T follicular helper cell (primary cell): ENCODE measurements around the gene CD44.
A peak's percentile ranks its signal among the peaks of the same experiment; 100 is the strongest.

Experiments
- DNase-seq: peaks from one replicate; pipeline ENCODE4 v3.0.0-alpha.2; 2020; ENCODE audit warnings: low read depth

The CD44 gene

DNA sequence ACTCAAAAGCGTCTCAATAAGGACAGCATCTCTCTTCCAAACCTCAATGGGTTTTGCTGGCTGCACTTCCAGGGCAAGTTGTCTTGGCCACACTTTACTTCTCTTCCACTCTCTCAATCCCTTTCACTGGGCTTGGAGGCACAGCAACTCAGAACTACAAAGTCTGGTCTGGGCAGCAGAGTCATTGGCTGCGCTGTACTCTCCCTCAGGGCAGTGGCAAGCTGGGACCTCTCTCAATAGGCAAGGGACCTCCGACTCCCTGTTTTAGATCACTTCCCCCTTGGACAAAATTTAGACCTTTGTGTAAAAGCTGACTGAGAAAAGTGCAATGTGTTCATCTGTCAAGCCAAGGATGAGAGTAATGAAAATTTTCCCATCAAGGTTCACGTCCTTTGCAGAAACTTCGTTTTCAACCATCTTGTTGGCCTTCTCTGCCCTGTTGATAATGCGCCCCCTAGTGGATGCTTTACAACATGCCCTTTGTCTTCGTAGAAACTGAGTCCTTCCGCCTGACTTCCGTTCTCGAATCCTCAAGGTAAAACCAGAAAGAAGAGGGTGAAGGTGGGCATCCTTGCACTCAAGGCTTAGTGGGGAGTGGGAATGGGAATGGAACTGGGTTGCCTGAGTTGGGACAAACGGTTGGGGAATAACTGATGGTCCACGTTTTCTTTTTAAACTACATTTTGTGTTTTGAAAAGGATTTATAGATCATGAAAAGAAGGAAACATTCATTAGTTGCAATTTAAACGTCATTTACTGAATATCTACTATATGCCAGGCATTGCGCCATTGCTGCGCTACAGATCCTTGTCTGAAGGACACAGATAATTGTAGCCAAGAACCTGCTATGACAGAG lies 99.1 kb downstream of the CD44 start:
- peak; percentile 25 for DNase-seq

DNA sequence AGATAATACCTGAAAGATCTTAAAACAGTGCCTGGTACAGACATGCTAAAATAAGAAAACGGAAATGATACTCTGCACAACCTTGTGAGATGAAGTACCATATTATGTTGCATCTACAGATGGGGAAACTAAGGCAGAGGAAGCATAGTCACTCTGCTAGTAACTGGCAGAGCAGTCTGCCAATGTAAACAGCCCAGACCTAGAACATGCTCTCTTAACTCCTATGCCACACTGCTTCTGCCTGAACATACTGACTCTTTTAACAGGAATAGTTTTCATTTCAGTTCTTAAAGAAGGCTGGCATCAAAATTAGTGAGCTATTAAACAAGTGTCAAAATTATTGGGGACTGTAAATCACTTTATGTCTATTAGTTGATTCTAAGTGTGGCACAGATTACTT lies 99.9 kb downstream of the CD44 start:
- no peak for DNase-seq

DNA sequence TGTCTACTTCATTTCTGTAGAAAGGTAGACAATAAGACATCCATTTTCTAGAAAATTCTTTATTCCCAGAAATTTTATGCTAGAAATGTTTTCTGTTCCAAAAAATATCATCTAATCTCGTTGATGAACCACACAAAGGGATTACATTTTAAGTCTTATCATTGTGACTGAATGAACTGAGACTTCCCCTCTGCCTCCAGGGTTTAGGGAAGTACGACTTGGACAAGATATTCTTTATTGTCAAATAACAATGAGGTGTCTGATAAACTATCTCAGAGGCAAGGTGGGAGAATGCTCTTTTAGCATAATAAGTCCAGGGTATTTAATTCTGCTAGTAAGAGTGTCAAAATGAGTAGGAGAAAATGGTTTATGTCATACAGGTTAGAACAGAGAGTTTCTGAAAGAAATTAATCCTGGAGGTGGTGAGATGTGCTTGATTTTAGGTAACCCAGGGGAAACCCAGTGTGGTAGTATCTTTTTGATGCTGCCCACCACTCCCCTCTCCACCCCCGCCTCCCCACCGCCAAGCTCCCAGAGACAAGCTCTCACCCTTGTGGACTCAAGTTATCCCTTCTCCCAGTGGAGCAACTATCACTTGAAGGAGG lies 100.6 kb downstream of the CD44 start:
- no peak for DNase-seq

DNA sequence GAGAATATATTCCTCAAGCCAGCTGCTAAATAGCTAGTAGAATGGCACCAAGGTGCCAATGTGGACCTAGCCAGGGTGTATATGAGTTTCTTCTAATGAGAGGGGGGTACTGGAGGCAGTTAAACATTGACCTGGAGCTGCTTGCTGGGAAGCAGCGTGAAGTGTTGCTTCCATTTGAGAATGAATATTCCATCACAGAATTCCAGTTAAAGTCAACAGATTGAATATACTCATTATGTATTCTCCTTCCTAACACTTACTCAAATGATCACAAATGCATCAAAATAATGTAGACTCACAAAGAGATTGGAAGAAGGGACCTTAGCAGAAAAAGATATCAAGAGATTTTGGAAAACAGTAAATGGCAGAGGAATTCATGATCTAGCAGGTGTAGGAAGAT lies 102.1 kb downstream of the CD44 start:
- DNase-seq = no peak

DNA sequence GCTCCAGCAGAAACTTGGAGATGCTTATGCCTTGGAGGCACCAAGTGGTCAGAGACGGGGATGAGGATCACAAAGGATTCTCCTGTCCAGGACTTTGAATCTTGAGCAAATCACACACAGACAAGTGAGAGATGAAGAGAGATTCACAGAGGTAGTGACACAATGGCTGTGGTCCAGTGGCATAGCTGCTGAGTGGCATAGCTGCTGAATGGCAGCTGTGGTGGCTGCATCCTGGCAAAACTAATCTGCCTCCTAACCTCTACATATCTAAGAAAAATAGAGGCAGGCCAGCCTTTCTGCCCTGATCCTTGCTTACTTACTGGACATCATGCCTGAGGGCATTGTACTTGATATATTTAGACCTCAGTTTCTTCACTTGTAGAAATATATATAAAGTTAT lies 102.6 kb downstream of the CD44 start:
- no peak for DNase-seq

DNA sequence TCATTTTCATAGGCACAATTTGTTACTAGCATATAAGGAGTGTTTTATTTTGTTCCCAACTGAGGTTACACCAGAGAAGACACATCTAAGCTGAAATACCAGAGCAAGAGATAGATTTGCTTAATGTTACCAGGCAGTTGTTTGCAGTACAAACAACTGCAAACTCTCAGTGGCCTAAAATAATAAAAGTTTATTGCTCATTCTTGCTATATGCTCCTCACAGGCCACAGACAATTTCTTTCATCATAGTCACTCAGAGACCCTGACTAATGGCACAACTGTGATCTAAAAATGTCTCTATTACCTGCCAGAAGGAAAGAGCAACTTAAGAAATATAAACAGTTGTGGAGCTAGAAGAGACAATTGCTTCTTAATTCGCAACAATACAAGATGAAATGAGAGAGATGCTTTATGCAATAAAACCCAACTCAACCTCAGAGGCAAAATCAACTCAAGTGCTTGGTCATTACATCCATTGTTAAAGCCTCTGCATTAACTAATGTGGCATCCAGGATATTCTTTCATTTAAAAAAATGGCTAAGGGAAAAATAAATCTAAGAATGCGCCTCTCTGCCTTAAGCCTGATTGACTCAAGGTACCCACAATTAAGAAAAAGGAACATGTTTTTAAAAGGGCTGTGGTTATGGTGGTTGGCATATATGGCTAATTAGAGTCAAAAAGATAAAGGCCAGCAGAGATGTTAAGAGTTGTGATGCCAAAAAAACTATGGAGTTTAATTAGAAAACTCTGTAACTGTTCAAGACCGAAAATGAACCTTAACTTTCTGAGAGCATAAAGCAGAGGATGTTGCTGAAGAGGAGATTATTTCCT lies 103.7 kb downstream of the CD44 start:
- no peak for DNase-seq

DNA sequence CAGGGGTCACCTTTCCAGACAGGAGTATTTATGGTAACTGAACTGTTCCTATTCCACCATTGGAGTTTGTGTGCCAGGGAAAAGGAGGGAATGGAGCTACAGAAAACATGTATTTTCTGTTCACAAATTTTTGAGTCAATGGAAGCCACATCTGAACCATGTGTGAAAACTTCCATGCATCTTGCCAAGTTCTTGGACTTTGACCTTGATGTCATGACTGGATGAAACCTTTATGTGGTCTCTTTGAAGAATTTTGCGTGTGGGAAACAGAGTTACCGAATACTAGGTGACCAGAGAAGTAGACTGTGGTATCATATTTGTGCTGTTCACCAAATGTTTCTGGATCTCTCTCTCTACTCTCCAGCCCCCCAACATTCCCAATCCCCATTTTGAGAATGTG lies 104.8 kb downstream of the CD44 start:
- no peak for DNase-seq

DNA sequence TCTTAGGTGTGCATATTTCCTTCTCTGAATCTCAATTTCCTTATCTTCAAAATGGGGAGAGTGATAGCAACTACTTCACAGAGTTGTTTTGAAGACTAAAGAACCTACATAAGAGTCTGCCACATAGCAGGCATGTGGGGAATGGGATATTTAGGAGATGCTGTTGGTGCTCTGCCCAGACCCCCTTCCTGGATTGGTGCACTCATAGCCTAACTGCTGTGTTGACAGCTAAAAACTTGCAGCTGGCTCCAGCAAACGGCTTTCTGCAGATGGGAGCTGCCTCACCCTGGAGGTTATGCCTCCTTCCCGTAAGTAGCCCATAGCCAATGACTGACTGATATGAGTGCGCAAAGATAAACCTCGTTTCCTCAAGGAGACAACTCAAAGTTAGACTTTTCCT lies 106.1 kb downstream of the CD44 start:
- no peak for DNase-seq

DNA sequence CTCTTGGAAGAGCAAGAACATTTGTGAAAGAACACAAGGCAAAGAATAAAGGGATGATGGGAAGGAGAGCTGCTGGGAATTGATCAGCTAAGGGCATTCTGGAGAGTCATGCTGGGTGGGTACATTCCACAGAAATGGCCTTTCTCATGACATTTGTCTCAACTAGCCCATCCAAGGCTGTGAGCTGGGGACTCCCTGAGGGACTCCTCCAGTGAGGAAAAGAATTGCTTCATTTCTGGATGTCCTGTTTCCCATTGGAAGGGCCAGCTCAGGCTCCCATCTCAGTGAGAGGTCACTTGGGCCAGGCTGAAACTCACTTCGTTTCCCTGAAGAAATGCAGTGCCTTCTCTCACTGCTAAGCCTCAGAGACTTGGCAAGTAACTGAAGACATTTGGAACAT lies 106.8 kb downstream of the CD44 start:
- DNase-seq = no peak

DNA sequence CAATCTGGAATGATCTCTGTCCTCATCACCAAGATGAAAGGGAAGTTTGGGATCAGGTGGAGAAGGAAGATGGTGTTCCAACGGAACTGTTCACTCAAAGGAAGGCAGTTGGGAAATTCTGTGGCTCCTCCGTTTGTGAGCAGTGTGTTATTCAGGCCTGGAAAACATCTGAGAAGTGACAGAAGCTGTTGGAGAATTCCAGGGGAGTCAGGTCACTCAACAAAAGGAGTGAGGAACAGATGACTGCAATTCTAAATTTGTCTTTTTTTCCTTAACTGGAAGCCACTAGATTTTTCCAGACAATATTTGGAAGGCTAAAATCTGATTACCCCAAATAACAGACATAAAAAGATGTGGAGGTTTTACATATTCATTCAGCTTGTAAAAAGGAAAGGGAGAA lies 107.8 kb downstream of the CD44 start:
- no peak for DNase-seq

DNA sequence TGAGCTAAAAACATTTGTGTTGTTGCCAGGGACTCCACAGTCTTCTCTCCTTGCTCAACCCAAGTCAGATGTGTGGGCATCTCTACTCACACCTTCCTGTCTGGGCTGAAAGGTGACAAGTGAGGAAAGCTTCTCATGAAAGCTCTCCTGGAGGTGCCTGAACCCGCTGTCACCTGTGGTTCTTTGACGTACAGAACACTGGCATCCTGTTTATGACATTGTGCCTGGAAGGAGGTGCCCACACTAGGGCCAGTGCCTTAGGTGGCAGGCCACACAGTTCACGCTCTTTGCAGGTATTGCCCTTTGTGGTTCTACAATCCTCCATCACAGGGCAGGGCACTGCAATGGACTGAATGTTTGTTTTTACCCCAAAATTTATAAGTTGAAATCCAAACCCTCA lies 108.5 kb downstream of the CD44 start:
- peak; percentile 63 for DNase-seq

DNA sequence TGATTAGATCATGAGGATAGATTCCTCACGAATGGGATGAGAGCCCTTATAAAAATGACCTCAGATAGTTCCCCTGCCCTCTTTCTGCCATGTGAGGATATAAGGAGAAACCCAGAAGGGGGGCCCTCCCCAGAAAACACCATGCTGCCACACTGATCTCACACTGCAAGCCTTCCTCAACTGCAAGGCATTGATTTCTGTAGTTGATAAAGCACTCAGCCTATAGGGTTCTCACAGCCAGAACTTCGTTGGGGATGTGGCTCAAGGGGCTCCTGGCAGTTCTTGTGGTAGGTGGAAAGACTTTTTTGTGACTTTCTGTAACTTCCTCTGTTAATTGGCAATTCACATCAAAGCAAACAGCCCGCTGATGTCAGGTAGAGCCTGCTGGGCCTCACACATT lies 108.9 kb downstream of the CD44 start:
- no peak for DNase-seq

DNA sequence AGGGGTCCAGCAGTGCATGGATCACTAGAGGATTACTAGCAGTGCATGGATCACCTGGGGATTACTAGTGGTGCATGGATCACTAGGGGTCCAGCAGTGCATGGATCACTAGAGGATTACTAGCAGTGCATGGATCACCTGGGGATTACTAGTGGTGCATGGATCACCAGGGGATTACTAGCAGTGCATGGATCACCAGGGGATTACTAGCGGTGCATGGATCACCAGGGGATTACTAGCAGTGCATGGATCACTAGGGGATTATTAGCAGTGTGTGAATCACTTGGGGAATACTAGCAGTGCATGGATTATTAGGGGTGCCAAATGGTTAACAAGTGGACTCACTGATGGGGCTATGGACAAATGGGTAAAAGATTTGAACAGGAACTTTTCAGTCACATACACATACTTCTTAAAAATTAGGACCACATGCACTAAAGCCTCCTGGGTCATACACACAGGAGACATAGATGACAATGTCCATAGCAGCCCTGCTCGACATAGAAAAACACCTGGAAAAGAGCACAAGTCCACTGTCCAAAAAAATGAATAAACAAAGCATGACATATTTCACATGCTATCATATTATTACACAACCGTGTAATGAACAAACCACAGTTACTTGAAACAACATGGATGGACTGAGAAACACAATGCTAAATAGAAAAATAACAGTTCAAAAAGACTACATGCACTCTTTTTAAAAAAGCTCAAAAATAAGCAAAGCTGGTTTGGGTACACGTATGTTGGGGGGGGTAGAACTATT lies 109.8 kb downstream of the CD44 start:
- DNase-seq = no peak

DNA sequence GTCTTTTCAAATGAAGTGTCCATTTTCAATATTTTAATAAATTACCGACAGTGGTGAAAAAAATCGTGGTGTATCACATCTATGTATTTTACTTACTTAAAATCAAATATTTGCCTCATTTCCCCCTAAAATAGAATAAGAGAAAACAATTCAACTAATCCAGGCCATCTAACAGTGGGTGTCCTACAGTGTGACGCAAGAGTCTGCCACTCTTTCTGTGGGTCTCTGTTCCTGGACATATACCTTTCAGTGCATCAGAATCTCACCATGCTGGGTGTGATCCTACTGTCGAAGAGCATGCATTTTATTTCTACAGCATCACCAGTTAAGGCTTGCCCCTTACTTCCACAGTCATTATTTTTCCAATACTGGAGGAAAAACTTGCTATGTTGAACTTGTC lies 111.2 kb downstream of the CD44 start:
- DNase-seq = no peak

DNA sequence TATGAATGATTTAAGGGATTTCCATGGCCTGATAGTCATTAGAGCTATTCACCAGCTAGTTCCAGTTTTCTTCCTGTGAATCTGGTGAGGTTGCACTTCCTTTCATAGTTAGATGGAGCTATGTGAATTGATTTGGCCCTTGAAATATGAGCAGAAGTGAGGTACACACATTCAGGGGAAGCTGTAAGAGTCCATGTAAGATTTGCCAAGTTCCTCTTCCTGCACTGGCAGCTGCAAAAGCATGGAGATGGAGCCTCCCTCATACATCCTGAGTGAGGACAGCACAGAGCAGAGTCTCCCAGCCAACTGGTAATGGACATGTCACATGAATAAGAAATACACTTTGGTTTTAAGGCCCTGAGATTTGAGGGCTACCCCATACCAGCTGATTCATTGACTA lies 111.7 kb downstream of the CD44 start:
- no peak for DNase-seq

DNA sequence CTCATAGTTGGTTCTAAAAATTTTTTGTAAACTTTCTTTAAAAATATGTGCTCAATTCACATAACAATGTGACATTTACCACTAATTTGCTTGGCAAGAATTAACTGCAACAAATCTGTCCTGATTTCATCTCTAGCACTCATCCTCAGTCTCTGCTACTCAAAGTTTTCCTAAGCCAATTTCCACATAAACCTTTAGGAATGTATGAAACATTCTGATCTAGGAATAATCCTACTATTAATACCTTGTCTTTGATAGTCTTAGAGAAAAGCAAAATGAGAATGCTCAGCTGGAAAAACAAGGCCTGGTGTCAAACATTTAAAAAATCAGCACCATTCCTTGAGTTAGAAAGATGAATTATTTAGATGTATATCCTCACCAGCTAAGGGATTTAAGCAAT lies 114.3 kb downstream of the CD44 start:
- no peak for DNase-seq

DNA sequence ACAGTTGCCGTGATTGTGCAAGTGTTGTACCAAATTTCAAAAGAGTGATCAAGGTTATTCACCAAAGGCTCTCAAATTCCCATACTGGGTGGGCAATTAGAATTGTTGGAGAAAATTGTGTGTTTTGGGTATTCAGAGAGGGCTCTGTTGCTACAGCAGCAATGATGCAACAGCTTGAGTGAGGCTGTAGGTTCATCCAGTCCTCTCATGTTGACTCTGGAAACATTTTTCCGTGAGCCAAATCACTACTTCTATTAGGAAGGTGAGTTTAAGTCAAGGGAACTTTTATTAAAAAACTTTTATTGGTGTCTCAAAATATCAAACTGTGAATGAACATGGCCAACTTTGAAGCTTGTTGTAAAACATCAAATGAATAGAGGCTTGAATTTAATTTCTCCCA lies 116.5 kb downstream of the CD44 start:
- DNase-seq = no peak

DNA sequence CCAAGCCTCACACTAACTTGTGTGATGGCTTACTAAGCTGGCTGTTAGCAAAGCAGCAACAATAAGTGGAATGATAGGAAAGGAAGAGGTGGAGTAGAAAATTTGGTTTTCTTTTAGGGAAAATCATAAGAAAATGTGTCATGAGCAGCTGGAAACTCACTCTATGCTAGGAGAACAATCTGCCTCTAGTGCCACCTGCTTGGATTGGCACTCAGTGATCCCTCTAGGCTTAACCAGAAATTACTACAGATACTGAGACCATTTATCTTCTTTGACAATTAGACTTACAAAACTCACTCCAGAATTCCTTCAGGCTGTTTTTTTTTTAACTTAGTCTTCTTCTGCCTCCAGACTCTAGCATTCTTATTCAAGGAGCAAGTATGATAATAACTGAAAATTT lies 117.3 kb downstream of the CD44 start:
- no peak for DNase-seq

DNA sequence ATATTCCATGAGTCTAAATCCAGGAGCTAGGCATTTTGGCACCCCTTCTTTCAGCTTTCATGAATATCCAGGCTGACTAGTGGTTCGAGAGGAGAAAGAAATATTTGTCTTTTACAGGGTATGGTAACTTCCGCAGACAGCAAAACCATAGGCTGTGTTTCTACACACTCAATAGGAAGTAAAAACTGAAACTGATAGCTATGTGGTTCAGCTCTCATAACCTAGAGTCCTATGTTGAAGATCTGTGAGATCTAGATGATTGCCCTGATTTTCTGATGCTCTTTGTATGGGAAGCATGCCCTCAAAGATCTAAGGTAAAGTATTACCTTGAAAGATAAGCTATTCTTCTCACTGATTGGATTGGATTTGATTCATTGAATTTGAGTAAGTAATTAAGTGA lies 118.3 kb downstream of the CD44 start:
- no peak for DNase-seq

DNA sequence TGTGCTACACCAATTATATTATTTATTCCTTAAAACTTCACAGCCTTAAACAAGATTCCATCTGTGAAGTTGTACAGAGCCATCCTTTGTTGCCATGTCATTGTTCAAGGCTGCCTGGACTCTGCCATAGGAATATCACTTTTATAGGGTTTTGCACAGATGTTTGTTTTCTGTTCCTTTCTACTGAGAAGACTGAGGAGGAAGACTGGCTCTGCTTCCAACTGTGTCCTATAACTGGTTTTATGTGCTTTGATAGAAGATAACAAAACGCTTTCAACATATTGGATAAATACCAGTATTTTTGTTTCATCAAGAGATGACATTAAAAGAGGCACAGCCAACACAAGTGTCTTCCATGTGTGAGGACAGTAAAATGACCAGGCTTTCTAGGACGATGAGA lies 120.6 kb downstream of the CD44 start:
- DNase-seq = no peak

DNA sequence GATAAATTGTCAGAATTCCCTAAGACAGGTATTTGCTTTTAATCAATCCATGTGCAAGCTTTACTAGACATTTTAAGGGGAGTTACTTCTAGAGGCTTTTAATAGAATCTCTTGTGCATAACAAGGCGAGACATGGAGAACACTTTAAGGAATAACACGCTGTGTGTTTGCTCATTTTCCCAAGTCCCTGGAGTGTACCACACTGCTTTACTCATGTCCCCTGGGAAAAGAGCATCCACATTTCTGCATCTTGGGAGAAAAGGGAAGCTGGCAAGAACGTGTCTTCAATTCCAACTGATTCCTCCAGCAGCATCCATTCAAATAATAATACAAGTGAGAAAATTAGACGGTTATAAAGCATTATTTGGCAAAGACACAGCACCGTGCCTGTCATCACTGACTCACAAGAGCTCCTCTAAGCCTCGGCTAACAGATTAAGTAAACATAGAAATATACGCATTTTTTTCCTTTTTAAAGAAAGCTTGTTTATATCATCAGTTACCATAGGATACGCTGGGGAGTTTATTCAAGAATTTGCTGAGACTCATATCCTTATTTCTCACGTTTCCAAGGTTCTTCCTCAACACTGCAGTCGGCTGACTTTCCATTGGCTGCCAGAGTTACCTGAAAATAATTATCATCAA lies 121.5 kb downstream of the CD44 start:
- no peak for DNase-seq

DNA sequence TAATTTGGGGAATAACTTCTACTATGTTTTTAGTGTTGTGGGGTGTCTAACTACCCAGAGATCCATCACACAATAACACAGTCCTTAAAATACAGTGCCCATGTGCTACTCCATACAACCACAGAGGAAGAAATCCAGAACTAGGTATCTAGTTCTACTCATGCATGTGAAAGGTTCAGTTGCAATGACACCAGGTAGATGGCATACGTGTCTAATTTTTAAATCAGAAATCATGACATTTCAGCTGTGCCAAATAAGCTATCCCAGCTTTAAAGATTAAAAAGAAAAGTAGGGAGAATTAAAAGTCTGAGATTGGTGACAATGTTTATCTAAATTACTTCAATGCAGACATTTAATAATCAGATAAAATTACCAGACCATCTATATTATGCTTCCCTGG lies 122.2 kb downstream of the CD44 start:
- no peak for DNase-seq
